ENCODE data around the gene ACTL6B. TPM values are rescaled to one million over a fixed set of nuclear protein-coding genes. Genes with fewer than 3 reads are reported as not detected.

The ACTL6B gene
- polyA plus RNA-seq, 2 of the 4 experiments (the other 2 are of a cell fraction) = not detected

GRCh38 chr7:100620804-100621203 is 35.4 kb downstream of the ACTL6B start:
- ChIA-PET CTCF (interaction anchor here (0.9 to 2.5 kb wide), 6 partner anchors 9 to 232 kb away, joined by 3 to 19 read pairs (median 3); partner anchors contain the start of genes POP7 and SLC12A9), POLR2A (interaction anchor here (0.8 kb wide), 1 partner anchor 8 kb away, joined by 4 read pairs; the partner anchor contains the start of gene MOSPD3)
- TF ChIP-seq GATA3 (IDR thresholded peaks at IDR 0.05; ENCODE audit: borderline replicate concordance) = no peak
- no peak for TF ChIP-seq ESRRA (IDR thresholded peaks at IDR 0.05; ENCODE audit: borderline replicate concordance, low read length)
- no peak for TF ChIP-seq MAX (IDR thresholded peaks at IDR 0.05)
- TF ChIP-seq TP53 (CRISPR knock-in tag; IDR thresholded peaks at IDR 0.05) = no peak
- no peak for TF ChIP-seq CBX2 (IDR thresholded peaks at IDR 0.05; ENCODE audit: borderline replicate concordance, low read depth)
- H3K9me3 ChIP-seq = no peaks in the 10 kb centered on the region
- no peak for DNase-seq (ENCODE audit: low read depth in 1 of 2, low spot score in 1 of 2)
- no peak overlapping the region for H3K4me3 ChIP-seq
- WGBS (ENCODE audit: missing lambda C conversion rate) = 87% methylated on average over 23 of the region's 23 CpGs
- H3K4me2 ChIP-seq = no peak overlapping the region
- FAIRE-seq = no peak
- no peak for ATAC-seq
- no peaks in the 10 kb centered on the region for H3K4me1 ChIP-seq
- H3K27ac ChIP-seq = no peak overlapping the region

GRCh38 chr7:100620239-100620638 is 36.0 kb downstream of the ACTL6B start:
- TF ChIP-seq JUN (IDR thresholded peaks at IDR 0.05) (no peak), MAFK (IDR thresholded peaks at IDR 0.05; ENCODE audit: partially characterized antibody) (no peak), HOXA7 (CRISPR knock-in tag; IDR thresholded peaks at IDR 0.05) (no peak), MAZ (IDR thresholded peaks at IDR 0.05; ENCODE audit: borderline replicate concordance, low read depth, low read length) (no peak), PHF8 (IDR thresholded peaks at IDR 0.05; ENCODE audit: borderline replicate concordance, low read depth) (no peak), MAX (IDR thresholded peaks at IDR 0.05) (no peak), KDM5A (IDR thresholded peaks at IDR 0.05) (no peak), RARB (CRISPR knock-in tag; IDR thresholded peaks at IDR 0.05) (no peak), GATA3 (IDR thresholded peaks at IDR 0.05; ENCODE audit: borderline replicate concordance) (no peak)
- POLR2A ChIA-PET = no interaction called here
- Histone ChIP-seq H3K4me3 (no peak overlapping the region), H3K27ac (no peak overlapping the region), H3K4me1 (no peaks in the 10 kb centered on the region), H3K4me2 (no peak overlapping the region), H3K9me3 (no peaks in the 10 kb centered on the region)
- no peak for DNase-seq (ENCODE audit: low read depth in 1 of 2, low spot score in 1 of 2)
- FAIRE-seq = no peak
- ATAC-seq = no peak
- 83% methylated on average over 6 of the region's 6 CpGs for WGBS (ENCODE audit: missing lambda C conversion rate)
- CTCF ChIA-PET = interaction anchor here (0.9 to 2.5 kb wide), 4 partner anchors 9 to 85 kb away, joined by 3 to 19 read pairs (median 4); partner anchors contain the start of gene POP7

GRCh38 chr7:100614308-100614861 is 41.9 kb downstream of the ACTL6B start:
- no peaks in the 10 kb centered on the region for H3K9me3 ChIP-seq
- TF ChIP-seq CHD2 (IDR thresholded peaks at IDR 0.05; ENCODE audit: low read length, partially characterized antibody) = no peak
- TF ChIP-seq NPAS2 (CRISPR knock-in tag; IDR thresholded peaks at IDR 0.05; ENCODE audit: borderline replicate concordance) = no peak
- TF ChIP-seq HOXB13 (CRISPR knock-in tag; IDR thresholded peaks at IDR 0.05; ENCODE audit: low read depth) = no peak
- DNase-seq (ENCODE audit: low read depth in 1 of 2, low spot score in 1 of 2) = no peak
- ATAC-seq = no peak
- no peak overlapping the region for H3K4me3 ChIP-seq
- H3K27ac ChIP-seq = no peak overlapping the region
- H3K4me1 ChIP-seq = peaks cover 4% of the 10 kb centered on the region; the same call in 1 of the 3 replicates
- ChIA-PET CTCF (interaction anchor here (0.6 to 8.8 kb wide), 11 partner anchors 9 to 145 kb away, joined by 3 to 69 read pairs (median 5); no protein-coding TSS in a partner anchor), POLR2A (no interaction called here)
- 79% methylated on average over 6 of the region's 6 CpGs for whole genome bisulfite sequencing (ENCODE audit: missing lambda C conversion rate)
- FAIRE-seq = no peak
- H3K4me2 ChIP-seq = no peak overlapping the region

GRCh38 chr7:100613412-100614175 is 42.7 kb downstream of the ACTL6B start:
- peak overlapping the region in 1 of 2 experiments; percentile 90; a peak in 2 of 6 replicates for H3K27ac ChIP-seq
- H3K4me1 ChIP-seq = peaks cover 4% of the 10 kb centered on the region; the same call in 1 of the 3 replicates
- no peaks in the 10 kb centered on the region for H3K9me3 ChIP-seq
- ATAC-seq (no peak), DNase-seq (ENCODE audit: low read depth in 1 of 2, low spot score in 1 of 2) (no peak), FAIRE-seq (no peak)
- ChIA-PET POLR2A (interaction anchor here (0.5 to 2.3 kb wide), 4 partner anchors 19 to 150 kb away, joined by 3 to 15 read pairs (median 5); partner anchors contain the start of genes FBXO24 and LRCH4), CTCF (interaction anchor here (1.2 to 8.8 kb wide), 11 partner anchors 9 to 239 kb away, joined by 3 to 69 read pairs (median 5); partner anchors contain the start of gene SLC12A9)
- whole genome bisulfite sequencing (ENCODE audit: missing lambda C conversion rate) = 92% methylated on average over 13 of the region's 13 CpGs
- peak overlapping the region; percentile 96 for H3K4me2 ChIP-seq
- no peak overlapping the region for H3K4me3 ChIP-seq
- TF ChIP-seq SREBF2 (IDR thresholded peaks at IDR 0.05) = no peak
- no peak for TF ChIP-seq USF2 (IDR thresholded peaks at IDR 0.05)
- TF ChIP-seq NR3C1 (IDR thresholded peaks at IDR 0.05) = no peak
- no peak for TF ChIP-seq CBX2 (IDR thresholded peaks at IDR 0.05; ENCODE audit: borderline replicate concordance, low read depth)
- TF ChIP-seq MYC (IDR thresholded peaks at IDR 0.05; ENCODE audit: borderline replicate concordance, low read length) = no peak
- no peak for TF ChIP-seq CHD2 (IDR thresholded peaks at IDR 0.05; ENCODE audit: low read length, partially characterized antibody)
- TF ChIP-seq JUNB (IDR thresholded peaks at IDR 0.05) = no peak
- no peak for TF ChIP-seq FOSL2 (IDR thresholded peaks at IDR 0.05)
- TF ChIP-seq FOSL2 (CRISPR knock-in tag; IDR thresholded peaks at IDR 0.05) = no peak
- no peak for TF ChIP-seq REST (IDR thresholded peaks at IDR 0.05)
- no peak for TF ChIP-seq NFE2L2 (conservative IDR thresholded peaks at IDR 0.05; ENCODE audit: low read length)
